Measurements from ENCODE around the gene ATAT1. TPM values are rescaled to one million over a fixed set of nuclear protein-coding genes. Genes with fewer than 3 reads are reported as not detected.

Gene ATAT1
- total and polyA plus RNA-seq, 9 of the 15 experiments (the other 6 are each of a cell fraction or from before 2014, with no cell fraction given) = 0.65 to 5.8 (median 1.6) TPM

DNA sequence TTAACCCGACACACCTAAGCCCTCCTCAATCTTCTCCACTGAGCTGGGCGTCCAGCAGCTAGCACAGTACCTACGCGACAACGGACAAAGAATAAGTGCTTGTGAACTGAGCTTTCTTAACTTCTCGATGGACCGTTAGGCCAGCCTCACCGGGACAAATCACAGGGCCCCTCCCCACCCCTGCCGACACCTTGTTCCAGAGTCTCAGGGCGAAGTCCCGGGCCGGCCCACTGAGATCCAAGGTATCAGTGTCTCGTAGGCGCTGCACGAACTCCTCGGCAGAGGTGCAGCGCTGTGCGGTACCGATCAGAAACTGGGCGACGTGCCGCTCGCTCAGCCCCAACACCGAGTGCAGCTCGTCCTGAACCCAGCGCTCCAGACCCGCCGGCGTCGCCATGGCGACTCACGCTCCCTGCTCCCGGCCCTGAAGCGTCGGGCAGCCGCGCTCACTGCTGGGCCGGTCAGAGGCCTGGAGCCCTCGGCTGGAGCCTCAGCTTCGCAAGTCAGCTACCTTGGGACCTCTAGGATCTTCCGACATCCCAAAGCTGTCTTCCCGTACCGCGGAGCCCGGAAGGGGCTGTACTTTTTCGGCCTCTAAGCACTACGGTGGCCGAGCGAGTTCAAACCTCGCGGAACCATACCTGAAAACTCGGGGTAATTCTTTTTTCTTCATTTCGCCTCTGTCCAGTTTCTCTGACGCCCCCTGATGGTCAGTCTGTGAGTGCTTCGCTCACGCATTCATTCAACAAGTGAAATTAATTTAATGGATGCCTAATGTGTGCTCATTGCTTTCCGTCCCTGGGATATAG, 46.0 kb downstream of the ATAT1 start, which contains the start of gene DHX16 (continued):
- TF ChIP-seq, protein P1, sequence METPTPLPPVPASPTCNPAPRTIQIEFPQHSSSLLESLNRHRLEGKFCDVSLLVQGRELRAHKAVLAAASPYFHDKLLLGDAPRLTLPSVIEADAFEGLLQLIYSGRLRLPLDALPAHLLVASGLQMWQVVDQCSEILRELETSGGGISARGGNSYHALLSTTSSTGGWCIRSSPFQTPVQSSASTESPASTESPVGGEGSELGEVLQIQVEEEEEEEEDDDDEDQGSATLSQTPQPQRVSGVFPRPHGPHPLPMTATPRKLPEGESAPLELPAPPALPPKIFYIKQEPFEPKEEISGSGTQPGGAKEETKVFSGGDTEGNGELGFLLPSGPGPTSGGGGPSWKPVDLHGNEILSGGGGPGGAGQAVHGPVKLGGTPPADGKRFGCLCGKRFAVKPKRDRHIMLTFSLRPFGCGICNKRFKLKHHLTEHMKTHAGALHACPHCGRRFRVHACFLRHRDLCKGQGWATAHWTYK (CRISPR knock-in tag; IDR thresholded peaks at IDR 0.05) = peak; percentile 82
- TF ChIP-seq PREB (CRISPR knock-in tag; IDR thresholded peaks at IDR 0.05) = 0 out of 2 replicates have a peak, but pooled peaks have one; percentile 57
- TF ChIP-seq PBX2 (CRISPR knock-in tag; IDR thresholded peaks at IDR 0.05; ENCODE audit: low read depth) = no peak
- no peak for TF ChIP-seq PBX2 (tag; conservative IDR thresholded peaks at IDR 0.05; ENCODE audit: low read depth)
- TF ChIP-seq ZNF57 (CRISPR knock-in tag; IDR thresholded peaks at IDR 0.05) = 0 out of 2 replicates have a peak, but pooled peaks have one; percentile 25
- peak; percentile 94 for TF ChIP-seq RFX1 (IDR thresholded peaks at IDR 0.05)
- TF ChIP-seq LCOR (CRISPR knock-in tag; IDR thresholded peaks at IDR 0.05) = peak; percentile 91
- peak; percentile 84 for TF ChIP-seq SIN3B (IDR thresholded peaks at IDR 0.05; ENCODE audit: low read depth)
- 0 out of 2 replicates have a peak, but pooled peaks have one; percentile 21 for TF ChIP-seq ZNF583 (CRISPR knock-in tag; IDR thresholded peaks at IDR 0.05)
- no peak; the same call in 1 of the 2 replicates for TF ChIP-seq GATAD2B (IDR thresholded peaks at IDR 0.05; ENCODE audit: borderline replicate concordance)
- no peak for TF ChIP-seq XRCC4 (IDR thresholded peaks at IDR 0.05; ENCODE audit: extremely low read depth, insufficient read depth, insufficient read length)
- peak; percentile 77 for TF ChIP-seq NEUROD1 (IDR thresholded peaks at IDR 0.05; ENCODE audit: borderline replicate concordance, low read depth, low read length, partially characterized antibody)
- no peak for TF ChIP-seq RBM17 (IDR thresholded peaks at IDR 0.05; ENCODE audit: borderline replicate concordance, low read depth, low read length)
- TF ChIP-seq, protein P2, sequence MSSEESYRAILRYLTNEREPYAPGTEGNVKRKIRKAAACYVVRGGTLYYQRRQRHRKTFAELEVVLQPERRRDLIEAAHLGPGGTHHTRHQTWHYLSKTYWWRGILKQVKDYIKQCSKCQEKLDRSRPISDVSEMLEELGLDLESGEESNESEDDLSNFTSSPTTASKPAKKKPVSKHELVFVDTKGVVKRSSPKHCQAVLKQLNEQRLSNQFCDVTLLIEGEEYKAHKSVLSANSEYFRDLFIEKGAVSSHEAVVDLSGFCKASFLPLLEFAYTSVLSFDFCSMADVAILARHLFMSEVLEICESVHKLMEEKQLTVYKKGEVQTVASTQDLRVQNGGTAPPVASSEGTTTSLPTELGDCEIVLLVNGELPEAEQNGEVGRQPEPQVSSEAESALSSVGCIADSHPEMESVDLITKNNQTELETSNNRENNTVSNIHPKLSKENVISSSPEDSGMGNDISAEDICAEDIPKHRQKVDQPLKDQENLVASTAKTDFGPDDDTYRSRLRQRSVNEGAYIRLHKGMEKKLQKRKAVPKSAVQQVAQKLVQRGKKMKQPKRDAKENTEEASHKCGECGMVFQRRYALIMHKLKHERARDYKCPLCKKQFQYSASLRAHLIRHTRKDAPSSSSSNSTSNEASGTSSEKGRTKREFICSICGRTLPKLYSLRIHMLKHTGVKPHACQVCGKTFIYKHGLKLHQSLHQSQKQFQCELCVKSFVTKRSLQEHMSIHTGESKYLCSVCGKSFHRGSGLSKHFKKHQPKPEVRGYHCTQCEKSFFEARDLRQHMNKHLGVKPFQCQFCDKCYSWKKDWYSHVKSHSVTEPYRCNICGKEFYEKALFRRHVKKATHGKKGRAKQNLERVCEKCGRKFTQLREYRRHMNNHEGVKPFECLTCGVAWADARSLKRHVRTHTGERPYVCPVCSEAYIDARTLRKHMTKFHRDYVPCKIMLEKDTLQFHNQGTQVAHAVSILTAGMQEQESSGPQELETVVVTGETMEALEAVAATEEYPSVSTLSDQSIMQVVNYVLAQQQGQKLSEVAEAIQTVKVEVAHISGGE (CRISPR knock-in tag; IDR thresholded peaks at IDR 0.05) = peak; percentile 24 to 85 (median 45); a peak in 4 of 6 replicates
- 0 out of 2 replicates have a peak, but pooled peaks have one; percentile 36 for TF ChIP-seq STAT5A (IDR thresholded peaks at IDR 0.05; ENCODE audit: borderline replicate concordance, low read length)
- TF ChIP-seq ZKSCAN1 (IDR thresholded peaks at IDR 0.05; ENCODE audit: low read depth, low read length) = peak; percentile 44; the same call in 1 of the 2 replicates
- TF ChIP-seq ARNT (IDR thresholded peaks at IDR 0.05) = peak; percentile 62 to 94; a peak in 3 of 4 replicates
- TF ChIP-seq SNIP1 (IDR thresholded peaks at IDR 0.05; ENCODE audit: low read depth) = no peak

Data from K562 (cell line).